Measurements from ENCODE around the gene B3GNT5. TPM values are rescaled to one million over a fixed set of nuclear protein-coding genes. Genes with fewer than 3 reads are reported as not detected.
A peak's percentile ranks its signal among the peaks of the same experiment; 100 is the strongest.

The B3GNT5 gene
- total and polyA plus RNA-seq, 2 of the 8 experiments (the other 6 are each of a cell fraction or from before 2014, with no cell fraction given), result 2.4 to 9.7 TPM

GRCh38 chr3:183315739-183316138, 62.7 kb downstream of the B3GNT5 start:
- Histone ChIP-seq H3K14ac (ENCODE audit: insufficient read length) (no peak overlapping the region), H3K9me3 (ENCODE audit: insufficient read depth in 2 of 2, low read depth in 1 of 2, low read length in 1 of 2) (no peaks in the 10 kb centered on the region), H3K4me1 (replicated peaks in 1 of 4; ENCODE audit: control insufficient read depth in 3 of 4, insufficient read depth in 4 of 4, low read length in 3 of 4) (peaks cover 0 to 2% (median 0%) of the 10 kb centered on the region in 4 experiments; a peak in 2 of 7 replicates), H3K56ac (replicated peaks; ENCODE audit: insufficient read length, low read depth, low read length) (no peak overlapping the region), H3K36me3 (ENCODE audit: control insufficient read depth in 2 of 4, insufficient read depth in 4 of 4, low read length in 3 of 4) (peaks cover 0 to 9% (median 2%) of the 10 kb centered on the region in 4 experiments; a peak in 4 of 8 replicates), H2BK15ac (ENCODE audit: low read length) (no peak overlapping the region), H3K79me2 (ENCODE audit: control insufficient read depth in 1 of 2, insufficient read depth in 2 of 2, low read length in 2 of 2) (no peaks in the 10 kb centered on the region), H3K23me2 (ENCODE audit: low read depth, low read length) (no peaks in the 10 kb centered on the region), H3K4ac (replicated peaks; ENCODE audit: insufficient read length, low read depth, low read length) (no peak overlapping the region), H3K23ac (ENCODE audit: insufficient read length) (no peak overlapping the region), H3K79me1 (ENCODE audit: low read depth, low read length) (no peaks in the 10 kb centered on the region), H4K20me1 (replicated peaks in 1 of 2; ENCODE audit: control insufficient read depth in 1 of 2, insufficient read depth in 2 of 2, low read length in 2 of 2) (no peaks in the 10 kb centered on the region), H3K4me3 (ENCODE audit: extremely low read depth in 1 of 4, insufficient read depth in 2 of 4, low read depth in 3 of 4, low read length in 4 of 4) (no peak overlapping the region), H2AK5ac (ENCODE audit: low read depth, low read length) (no peak overlapping the region), H4K8ac (ENCODE audit: extremely low read depth, insufficient read depth, low read length) (0 out of 2 replicates have a peak overlapping the region, but pooled peaks have one; percentile 28), H4K91ac (replicated peaks; ENCODE audit: insufficient read length, low read length) (no peak overlapping the region), H2BK120ac (replicated peaks; ENCODE audit: low read depth, low read length) (no peak overlapping the region), H2AFZ (ENCODE audit: low read length) (no peak overlapping the region), H4K5ac (ENCODE audit: insufficient read length, low read depth, low read length) (no peak overlapping the region), H2BK12ac (ENCODE audit: low read depth, low read length) (no peak overlapping the region), H3K18ac (ENCODE audit: extremely low read depth, low read length) (no peak overlapping the region), H2BK20ac (ENCODE audit: low read length) (no peak overlapping the region), H2BK5ac (ENCODE audit: low read depth, low read length) (no peak overlapping the region), H3K9ac (replicated peaks in 1 of 4; ENCODE audit: extremely low read depth in 1 of 4, low read depth in 3 of 4, low read length in 3 of 4) (no peak overlapping the region; a peak in 1 of 7 replicates), H3K27me3 (replicated peaks in 1 of 4; ENCODE audit: control insufficient read depth in 3 of 4, extremely low read depth in 1 of 4, insufficient read depth in 3 of 4, low read length in 3 of 4) (no peaks in the 10 kb centered on the region), H3K4me2 (ENCODE audit: insufficient read depth in 1 of 2, low read depth in 2 of 2, low read length in 2 of 2) (no peak overlapping the region), H3K27ac (ENCODE audit: low read depth, low read length) (no peak overlapping the region)
- WGBS, 2 experiments (ENCODE audit: extremely low coverage in 1 of 2, insufficient coverage in 1 of 2, insufficient read length in 1 of 2, insufficient replicate concordance in 2 of 2, low coverage in 1 of 2, low lambda C conversion rate in 2 of 2, missing lambda C conversion rate in 1 of 2), result 96% methylated on average over 8 of the region's 8 CpGs; no CpG with 5 or more reads in 1 of the 2 experiments
- POLR2A ChIA-PET (ENCODE audit: partially characterized antibody), result interaction anchor here (1.2 to 1.3 kb wide), 2 partner anchors 17 to 50 kb away, joined by 3 read pairs; no protein-coding TSS in a partner anchor
- no peak for DNase-seq (ENCODE audit: low read depth in 1 of 2, low spot score in 2 of 2)
- no peak for FAIRE-seq
- CTCF ChIA-PET (ENCODE audit: partially characterized antibody), result interaction anchor here (0.7 kb wide), 2 partner anchors 67 to 684 kb away, joined by 3 read pairs; no protein-coding TSS in a partner anchor
- TF ChIP-seq CTCF (IDR thresholded peaks at IDR 0.05; ENCODE audit: control extremely low read depth in 1 of 3, insufficient read depth in 1 of 3, low read depth in 1 of 3, low read length in 3 of 3) (no peak), TEAD4 (IDR thresholded peaks at IDR 0.05; ENCODE audit: low read depth, low read length) (no peak), POU5F1 (IDR thresholded peaks at IDR 0.05; ENCODE audit: low read depth, low read length) (no peak), RXRA (IDR thresholded peaks at IDR 0.05; ENCODE audit: insufficient read depth, low read depth, low read length) (no peak), CHD2 (IDR thresholded peaks at IDR 0.05; ENCODE audit: low read length) (no peak), RNF2 (IDR thresholded peaks at IDR 0.05; ENCODE audit: borderline replicate concordance, low read depth, low read length, missing control alignments, poor library complexity, severe bottlenecking) (no peak), HDAC2 (IDR thresholded peaks at IDR 0.05; ENCODE audit: borderline replicate concordance in 1 of 2, low read depth in 2 of 2, low read length in 2 of 2) (no peak)

Data from H1 (cell line).